Measurements from ENCODE around the gene SIRPG. TPM values are rescaled to one million over a fixed set of nuclear protein-coding genes. Genes with fewer than 3 reads are reported as not detected.

Gene SIRPG
- total RNA-seq, 1 experiment from 2014 or later, result not detected

DNA sequence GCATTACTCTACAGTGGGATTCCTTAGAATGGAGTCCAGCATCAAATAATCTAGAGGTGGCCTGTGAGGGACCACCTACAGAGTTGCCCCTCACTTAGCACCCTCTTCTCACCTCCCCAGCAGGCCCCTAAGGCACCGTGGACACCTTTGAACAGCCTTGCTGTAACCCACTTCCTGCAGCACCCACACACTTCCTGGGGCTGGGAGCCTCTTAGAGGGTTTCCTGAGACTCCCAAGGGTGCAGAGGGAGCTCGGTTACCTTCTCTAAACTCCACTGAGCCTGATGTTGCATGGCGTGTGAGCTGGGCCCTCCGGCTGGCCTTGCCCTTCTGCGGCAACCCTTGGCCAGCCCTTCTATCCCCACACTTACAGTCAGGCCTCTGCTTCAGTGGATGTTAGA is 7.3 kb upstream of the SIRPG start:
- no peaks in the 10 kb centered on the region for H4K20me1 ChIP-seq (ENCODE audit: control insufficient read depth, insufficient read depth, insufficient read length)
- Mint-ChIP-seq H3K27me3 (ENCODE audit: low read depth) (peaks cover 13% of the 10 kb centered on the region), H3K9me3 (peaks cover 0 to 5% of the 10 kb centered on the region in 2 experiments; a peak in 2 of 5 replicates), H3K4me1 (peaks cover 5 to 9% of the 10 kb centered on the region in 2 experiments), H3K4me3 (no peak overlapping the region), H3K36me3 (ENCODE audit: insufficient read depth in 1 of 3, low read depth in 3 of 3) (no peaks in the 10 kb centered on the region; a peak in 1 of 7 replicates), H3K27ac (no peak overlapping the region)
- H3K9me3 ChIP-seq (ENCODE audit: control insufficient read depth, low read depth, low read length), result no peaks in the 10 kb centered on the region
- no peak for DNase-seq
- TF ChIP-seq, protein P1, sequence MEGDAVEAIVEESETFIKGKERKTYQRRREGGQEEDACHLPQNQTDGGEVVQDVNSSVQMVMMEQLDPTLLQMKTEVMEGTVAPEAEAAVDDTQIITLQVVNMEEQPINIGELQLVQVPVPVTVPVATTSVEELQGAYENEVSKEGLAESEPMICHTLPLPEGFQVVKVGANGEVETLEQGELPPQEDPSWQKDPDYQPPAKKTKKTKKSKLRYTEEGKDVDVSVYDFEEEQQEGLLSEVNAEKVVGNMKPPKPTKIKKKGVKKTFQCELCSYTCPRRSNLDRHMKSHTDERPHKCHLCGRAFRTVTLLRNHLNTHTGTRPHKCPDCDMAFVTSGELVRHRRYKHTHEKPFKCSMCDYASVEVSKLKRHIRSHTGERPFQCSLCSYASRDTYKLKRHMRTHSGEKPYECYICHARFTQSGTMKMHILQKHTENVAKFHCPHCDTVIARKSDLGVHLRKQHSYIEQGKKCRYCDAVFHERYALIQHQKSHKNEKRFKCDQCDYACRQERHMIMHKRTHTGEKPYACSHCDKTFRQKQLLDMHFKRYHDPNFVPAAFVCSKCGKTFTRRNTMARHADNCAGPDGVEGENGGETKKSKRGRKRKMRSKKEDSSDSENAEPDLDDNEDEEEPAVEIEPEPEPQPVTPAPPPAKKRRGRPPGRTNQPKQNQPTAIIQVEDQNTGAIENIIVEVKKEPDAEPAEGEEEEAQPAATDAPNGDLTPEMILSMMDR (conservative IDR thresholded peaks at IDR 0.05), result no peak
- no peak overlapping the region for H2BK120ac ChIP-seq (ENCODE audit: low read depth, low read length, poor library complexity, severe bottlenecking)
- H2BK12ac ChIP-seq (ENCODE audit: insufficient read length, low read depth, low read length), result no peak overlapping the region
- H2BK20ac ChIP-seq (ENCODE audit: low read depth, low read length, poor library complexity, severe bottlenecking), result no peak overlapping the region
- H3K27me3 ChIP-seq (ENCODE audit: insufficient read depth, low read length), result no peaks in the 10 kb centered on the region
- no peak overlapping the region for H4K5ac ChIP-seq (ENCODE audit: insufficient read length, low read depth, low read length)
- H3K27ac ChIP-seq (ENCODE audit: insufficient read length, low read depth, low read length), result no peak overlapping the region
- H3T11ph ChIP-seq (ENCODE audit: low read length), result no peak overlapping the region
- H3K79me1 ChIP-seq (ENCODE audit: insufficient read depth, low read depth, low read length, poor library complexity, severe bottlenecking), result no peaks in the 10 kb centered on the region
- H2BK5ac ChIP-seq (ENCODE audit: insufficient read length, low read length), result no peak overlapping the region
- H3K9ac ChIP-seq (ENCODE audit: extremely low read depth, insufficient read length, low read length), result no peak overlapping the region
- WGBS (ENCODE audit: extremely low coverage, insufficient read length, low lambda C conversion rate), result no CpG with 5 or more reads among the region's 5 CpGs
- no peaks in the 10 kb centered on the region for H3K4me1 ChIP-seq (ENCODE audit: insufficient read depth, low read length)
- no peak overlapping the region for H2AFZ ChIP-seq (ENCODE audit: low read length)
- no peak overlapping the region for H4K91ac ChIP-seq (ENCODE audit: insufficient read length, low read depth, low read length)
- no peak overlapping the region for H3K4me2 ChIP-seq (ENCODE audit: insufficient read depth, insufficient read length, low read length)
- no peak overlapping the region for H3K56ac ChIP-seq (ENCODE audit: insufficient read length, low read depth, low read length)
- H3K79me2 ChIP-seq (ENCODE audit: insufficient read depth, low read length), result no peaks in the 10 kb centered on the region
- H3K14ac ChIP-seq (ENCODE audit: insufficient read depth, low read length), result no peak overlapping the region
- no peak overlapping the region for H2BK15ac ChIP-seq (ENCODE audit: low read depth, low read length)
- H4K8ac ChIP-seq (replicated peaks; ENCODE audit: insufficient read length, low read depth, low read length), result no peak overlapping the region
- no peak overlapping the region for H3K18ac ChIP-seq (ENCODE audit: insufficient read length, low read depth, low read length)
- no peak overlapping the region for H3K23ac ChIP-seq (ENCODE audit: insufficient read length, low read depth, low read length)
- H2AK5ac ChIP-seq (ENCODE audit: insufficient read length, low read length), result no peak overlapping the region
- H3K23me2 ChIP-seq (ENCODE audit: insufficient read length, low read depth, low read length, poor library complexity, severe bottlenecking), result no peaks in the 10 kb centered on the region
- H3K4ac ChIP-seq (ENCODE audit: low read depth, low read length), result no peak overlapping the region

Data from H9 (cell line).